Nephron progenitor cell (in vitro differentiated cells): ENCODE measurements around the gene ITGB8.
"Not testable (repeated sequence)": the region's sequence is repeated elsewhere in the genome, so short reads cannot be mapped to it uniquely, and the experiment has no call there.

Experiments
- DNase-seq: peaks from one replicate; pipeline ENCODE4 v3.0.0; 2021
- H3K27ac Mint-ChIP-seq: 2 replicates; pipeline ENCODE4 v1.8.0; 2021; ENCODE audit warnings: mild to moderate bottlenecking, moderate library complexity, mixed read lengths
- H3K27me3 Mint-ChIP-seq: 2 replicates; pipeline ENCODE4 v1.8.0; 2021; ENCODE audit warnings: mild to moderate bottlenecking, low read depth, mixed read lengths; ENCODE audit not compliant: poor library complexity
- H3K36me3 Mint-ChIP-seq: 2 replicates; pipeline ENCODE4 v1.8.0; 2021; ENCODE audit warnings: low read depth, mixed read lengths
- H3K4me1 Mint-ChIP-seq: 2 replicates; pipeline ENCODE4 v1.8.0; 2021; ENCODE audit warnings: mixed read lengths
- H3K4me3 Mint-ChIP-seq: 2 replicates; pipeline ENCODE4 v1.8.0; 2021; ENCODE audit warnings: mild to moderate bottlenecking, moderate library complexity, mixed read lengths
- H3K9me3 Mint-ChIP-seq: 2 replicates; pipeline ENCODE4 v1.8.0; 2021; ENCODE audit warnings: mild to moderate bottlenecking, moderate library complexity, mixed read lengths
- CTCF ChIP-seq: fragments of 200-600 bp; sonication (generic); IDR thresholded peaks from 2 replicates; pipeline ENCODE4 v1.5.0; 2021; ENCODE audit warnings: antibody characterized with exemption

The ITGB8 gene

DNA sequence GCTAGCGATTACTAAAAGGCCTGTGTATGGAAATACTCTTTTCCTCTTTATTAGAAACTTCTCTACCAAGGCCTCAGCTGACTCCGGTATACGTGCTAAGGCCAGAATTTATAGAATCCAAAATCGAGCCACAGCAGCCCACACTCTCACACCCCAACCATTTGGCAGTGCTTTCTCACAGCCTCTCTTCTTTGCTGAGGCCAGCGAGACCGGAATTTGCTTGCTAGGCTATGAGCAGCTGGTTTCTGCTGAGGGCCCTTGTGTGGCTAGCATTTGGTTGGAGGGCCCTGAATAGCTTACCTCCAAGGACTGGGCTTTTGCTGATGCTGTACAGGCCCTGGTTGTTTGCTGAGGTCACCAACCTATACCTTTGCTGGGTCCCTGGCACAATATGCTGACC is 46.1 kb downstream of the ITGB8 start:
- H3K36me3 Mint-ChIP-seq = peaks cover 48% of the 10 kb centered on the region
- no peak for TF ChIP-seq CTCF
- H3K27ac Mint-ChIP-seq = no peak overlapping the region
- H3K4me3 Mint-ChIP-seq = no peak overlapping the region
- DNase-seq = no peak
- H3K4me1 Mint-ChIP-seq = peaks cover 6% of the 10 kb centered on the region
- H3K9me3 Mint-ChIP-seq = no peaks in the 10 kb centered on the region
- H3K27me3 Mint-ChIP-seq = peaks cover 2% of the 10 kb centered on the region

- DNase-seq = no peak
- Mint-ChIP-seq H3K27me3 (peaks cover 2% of the 10 kb centered on the region), H3K4me1 (no peaks in the 10 kb centered on the region), H3K36me3 (peaks cover 57% of the 10 kb centered on the region), H3K27ac (no peak overlapping the region), H3K4me3 (no peak overlapping the region), H3K9me3 (no peaks in the 10 kb centered on the region)
- TF ChIP-seq CTCF = no peak
These were observed 50.8 kb downstream of the ITGB8 start for GRCh38 chr7:20381406-20382034.

- no peak for DNase-seq
- Mint-ChIP-seq H3K9me3 (no peaks in the 10 kb centered on the region), H3K27ac (no peak overlapping the region), H3K27me3 (peaks cover 1% of the 10 kb centered on the region), H3K4me1 (no peaks in the 10 kb centered on the region), H3K4me3 (no peak overlapping the region), H3K36me3 (peaks cover 66% of the 10 kb centered on the region)
- TF ChIP-seq CTCF = no peak
These were observed 52.7 kb downstream of the ITGB8 start for GRCh38 chr7:20383351-20383750.

GRCh38 chr7:20385126-20385525 is 54.4 kb downstream of the ITGB8 start:
- Mint-ChIP-seq H3K4me3 (no peak overlapping the region), H3K4me1 (no peaks in the 10 kb centered on the region), H3K36me3 (peaks cover 66% of the 10 kb centered on the region), H3K9me3 (no peaks in the 10 kb centered on the region), H3K27me3 (peaks cover 2% of the 10 kb centered on the region), H3K27ac (peak overlapping the region; percentile 34)
- DNase-seq = no peak
- no peak for TF ChIP-seq CTCF

DNA sequence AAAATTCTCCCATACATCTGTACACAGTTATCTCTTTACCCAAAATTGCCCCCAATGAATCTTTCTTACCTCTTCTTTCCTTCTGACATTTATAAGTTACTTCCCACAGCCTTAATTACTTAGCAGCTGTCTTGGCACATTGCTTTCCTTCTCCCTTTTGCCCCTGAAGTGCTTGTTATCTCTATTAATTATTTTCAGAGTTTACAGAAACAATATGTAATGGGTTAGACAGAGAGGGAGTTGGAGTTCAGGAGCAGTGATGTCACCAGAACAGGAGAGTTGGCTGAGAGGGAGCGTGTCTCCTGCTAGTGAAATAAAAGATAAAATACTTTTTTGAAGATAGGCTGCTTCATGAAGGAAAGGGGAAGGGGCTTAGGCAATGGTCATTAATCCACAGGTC is 57.4 kb downstream of the ITGB8 start:
- peaks cover 2% of the 10 kb centered on the region for H3K27me3 Mint-ChIP-seq
- H3K4me1 Mint-ChIP-seq = no peaks in the 10 kb centered on the region
- no peaks in the 10 kb centered on the region for H3K9me3 Mint-ChIP-seq
- TF ChIP-seq CTCF = no peak
- no peak for DNase-seq
- no peak overlapping the region for H3K4me3 Mint-ChIP-seq
- H3K36me3 Mint-ChIP-seq = peaks cover 51% of the 10 kb centered on the region
- H3K27ac Mint-ChIP-seq = peak overlapping the region; percentile 10

- not testable (repeated sequence) for H3K27ac Mint-ChIP-seq, DNase-seq, H3K4me3 Mint-ChIP-seq, H3K9me3 Mint-ChIP-seq, H3K27me3 Mint-ChIP-seq, H3K4me1 Mint-ChIP-seq
- H3K36me3 Mint-ChIP-seq = peaks cover 57% of the 10 kb centered on the region
These were observed 58.5 kb downstream of the ITGB8 start for GRCh38 chr7:20389192-20389591.
